Memory B cell (primary cell): ENCODE results near the gene JDP2.
A peak's percentile ranks its signal among the peaks of the same experiment; 100 is the strongest.
"Not testable (repeated sequence)": the region's sequence is repeated elsewhere in the genome, so short reads cannot be mapped to it uniquely, and the experiment has no call there.

Experiments
- ATAC-seq: fragments of 150-1000 bp; cut with Tn5 transposase; 2 replicates; pipeline ENCODE4 v1.10.0; 2021; ENCODE audit warnings: low read depth, mild to moderate bottlenecking, moderate library complexity
- DNase-seq, 2 donors: peaks; one replicate each; pipeline ENCODE4 v3.0.0; 2022; ENCODE audit warnings: low spot score in 2 of 2
- H3K27ac Mint-ChIP-seq: one replicate; pipeline ENCODE4 v1.8.0; 2022; ENCODE audit warnings: mild to moderate bottlenecking, moderate library complexity, mixed read lengths
- H3K27me3 Mint-ChIP-seq: one replicate; pipeline ENCODE4 v1.8.0; 2022; ENCODE audit warnings: mixed read lengths
- H3K36me3 Mint-ChIP-seq: one replicate; pipeline ENCODE4 v1.8.0; 2022; ENCODE audit warnings: mild to moderate bottlenecking, mixed read lengths
- H3K4me1 Mint-ChIP-seq: one replicate; pipeline ENCODE4 v1.8.0; 2022; ENCODE audit warnings: mixed read lengths
- H3K4me3 Mint-ChIP-seq: one replicate; pipeline ENCODE4 v1.8.0; 2022; ENCODE audit warnings: mild to moderate bottlenecking, moderate library complexity, mixed read lengths
- H3K9me3 Mint-ChIP-seq: one replicate; pipeline ENCODE4 v1.8.0; 2022; ENCODE audit warnings: mixed read lengths

The JDP2 gene

GRCh38 chr14:75460394-75460793 is 32.6 kb downstream of the JDP2 start:
- no peak overlapping the region for H3K4me3 Mint-ChIP-seq
- no peaks in the 10 kb centered on the region for H3K9me3 Mint-ChIP-seq
- H3K27me3 Mint-ChIP-seq = no peaks in the 10 kb centered on the region
- DNase-seq (no peak), ATAC-seq (no peak)
- peaks cover 16% of the 10 kb centered on the region for H3K36me3 Mint-ChIP-seq
- peaks cover 17% of the 10 kb centered on the region for H3K4me1 Mint-ChIP-seq
- no peak overlapping the region for H3K27ac Mint-ChIP-seq

DNA sequence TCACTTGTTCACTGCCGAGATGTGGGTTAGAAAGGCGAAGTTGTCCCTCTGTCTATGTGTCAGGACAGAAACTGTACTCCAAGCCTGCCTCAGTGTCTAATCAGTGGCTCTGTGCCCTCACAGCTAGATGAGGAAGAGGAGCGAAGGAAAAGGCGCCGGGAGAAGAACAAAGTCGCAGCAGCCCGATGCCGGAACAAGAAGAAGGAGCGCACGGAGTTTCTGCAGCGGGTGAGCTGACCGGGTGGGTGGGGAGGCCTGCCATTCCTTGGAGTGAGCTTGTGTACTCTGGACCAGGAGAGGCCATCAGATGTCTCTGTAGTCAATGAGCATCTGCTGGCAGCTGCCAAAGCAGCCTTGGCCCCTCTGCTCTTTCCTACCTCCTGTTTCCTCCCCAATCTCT is 33.5 kb downstream of the JDP2 start:
- no peak overlapping the region for H3K27ac Mint-ChIP-seq
- no peak for DNase-seq
- H3K27me3 Mint-ChIP-seq = no peaks in the 10 kb centered on the region
- no peak overlapping the region for H3K4me3 Mint-ChIP-seq
- H3K9me3 Mint-ChIP-seq = no peaks in the 10 kb centered on the region
- no peak for ATAC-seq
- peaks cover 14% of the 10 kb centered on the region for H3K4me1 Mint-ChIP-seq
- peaks cover 14% of the 10 kb centered on the region for H3K36me3 Mint-ChIP-seq

GRCh38 chr14:75461755-75462349 is 34.0 kb downstream of the JDP2 start:
- no peak for DNase-seq
- H3K27me3 Mint-ChIP-seq = no peaks in the 10 kb centered on the region
- no peak overlapping the region for H3K4me3 Mint-ChIP-seq
- peaks cover 14% of the 10 kb centered on the region for H3K4me1 Mint-ChIP-seq
- peaks cover 14% of the 10 kb centered on the region for H3K36me3 Mint-ChIP-seq
- H3K9me3 Mint-ChIP-seq = no peaks in the 10 kb centered on the region
- ATAC-seq = no peak
- no peak overlapping the region for H3K27ac Mint-ChIP-seq

- no peak for DNase-seq
- H3K36me3 Mint-ChIP-seq = peaks cover 21% of the 10 kb centered on the region
- no peaks in the 10 kb centered on the region for H3K9me3 Mint-ChIP-seq
- H3K4me1 Mint-ChIP-seq = peaks cover 7% of the 10 kb centered on the region
- no peaks in the 10 kb centered on the region for H3K27me3 Mint-ChIP-seq
- no peak for ATAC-seq
- no peak overlapping the region for H3K4me3 Mint-ChIP-seq
- no peak overlapping the region for H3K27ac Mint-ChIP-seq
Measured at GRCh38 chr14:75464626-75465025, 36.8 kb downstream of the JDP2 start.

DNA sequence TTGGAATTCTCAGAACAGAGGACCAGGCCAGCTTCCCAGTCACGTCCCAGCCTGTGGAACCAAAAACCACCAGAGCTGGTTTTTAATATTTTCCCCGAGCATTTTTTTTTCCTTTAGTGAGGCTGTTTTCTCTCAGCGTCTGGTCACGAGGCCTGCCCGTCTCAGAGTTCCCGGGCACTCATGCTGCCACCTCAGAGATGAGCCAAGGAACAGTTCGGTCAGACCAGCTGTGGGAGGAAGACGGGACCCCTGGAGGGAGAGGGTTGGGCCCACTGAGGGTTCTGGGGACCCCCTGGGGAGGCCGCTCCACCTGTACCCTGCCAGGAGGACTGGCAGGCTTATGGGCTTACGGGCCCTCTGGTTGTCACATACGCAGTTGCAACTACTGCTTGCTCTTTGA is 39.9 kb downstream of the JDP2 start:
- DNase-seq (no peak), ATAC-seq (no peak)
- Mint-ChIP-seq H3K36me3 (peaks cover 21% of the 10 kb centered on the region), H3K4me3 (no peak overlapping the region), H3K27me3 (no peaks in the 10 kb centered on the region), H3K4me1 (peaks cover 17% of the 10 kb centered on the region), H3K9me3 (no peaks in the 10 kb centered on the region), H3K27ac (no peak overlapping the region)

GRCh38 chr14:75469164-75469563 is 41.3 kb downstream of the JDP2 start:
- Mint-ChIP-seq H3K36me3 (peaks cover 18% of the 10 kb centered on the region), H3K4me1 (peaks cover 18% of the 10 kb centered on the region), H3K27ac (peak overlapping the region; percentile 80), H3K27me3 (no peaks in the 10 kb centered on the region), H3K9me3 (no peaks in the 10 kb centered on the region), H3K4me3 (no peak overlapping the region)
- no peak for ATAC-seq
- DNase-seq = no peak

DNA sequence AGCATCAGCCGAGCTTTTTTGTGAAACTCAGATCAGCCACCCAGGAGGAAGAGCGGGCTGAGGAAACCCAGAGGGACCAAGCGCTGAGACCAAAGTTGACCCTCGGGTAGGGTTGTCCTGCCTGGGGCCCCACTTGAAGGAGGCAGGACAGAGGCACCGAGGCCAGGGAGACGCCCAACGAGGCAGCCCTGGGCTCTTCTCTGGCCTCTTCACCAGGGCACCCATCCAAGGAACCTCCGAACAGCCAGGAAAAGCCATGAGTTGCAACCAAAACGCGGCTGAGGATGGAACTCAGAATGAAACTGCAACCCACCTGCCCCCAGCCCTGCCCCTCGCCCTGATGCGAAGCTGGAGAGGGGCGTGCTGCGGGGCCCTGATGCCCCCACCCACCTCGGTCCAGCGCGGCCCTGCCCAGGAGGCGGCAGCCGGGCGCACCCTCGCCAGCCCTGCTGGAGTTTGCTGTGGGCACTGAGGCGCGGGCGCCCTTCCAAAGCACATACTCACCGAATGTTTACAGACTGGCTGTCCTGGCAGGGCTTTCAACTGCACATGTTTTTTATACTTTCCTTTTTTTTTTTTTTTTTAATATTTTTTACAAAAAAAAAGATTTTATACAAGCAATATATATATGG is 41.9 kb downstream of the JDP2 start:
- DNase-seq (no peak), ATAC-seq (no peak)
- no peak overlapping the region for H3K4me3 Mint-ChIP-seq
- peaks cover 18% of the 10 kb centered on the region for H3K4me1 Mint-ChIP-seq
- no peaks in the 10 kb centered on the region for H3K9me3 Mint-ChIP-seq
- H3K27me3 Mint-ChIP-seq = no peaks in the 10 kb centered on the region
- no peak overlapping the region for H3K27ac Mint-ChIP-seq
- H3K36me3 Mint-ChIP-seq = peaks cover 18% of the 10 kb centered on the region

- peak; percentile 89 for ATAC-seq
- Mint-ChIP-seq H3K27ac (peak overlapping the region; percentile 91), H3K27me3 (no peaks in the 10 kb centered on the region), H3K4me1 (peaks cover 18% of the 10 kb centered on the region), H3K4me3 (peak overlapping the region; percentile 33), H3K36me3 (peaks cover 18% of the 10 kb centered on the region), H3K9me3 (no peaks in the 10 kb centered on the region)
- peak in 1 of 2 donors; percentile 8 for DNase-seq
Measured at GRCh38 chr14:75470238-75470797, 42.5 kb downstream of the JDP2 start.

GRCh38 chr14:75471059-75471458 is 43.2 kb downstream of the JDP2 start:
- DNase-seq (no peak), ATAC-seq (no peak)
- Mint-ChIP-seq H3K4me3 (no peak overlapping the region), H3K27ac (peak overlapping the region; percentile 91), H3K27me3 (no peaks in the 10 kb centered on the region), H3K4me1 (peaks cover 18% of the 10 kb centered on the region), H3K9me3 (no peaks in the 10 kb centered on the region), H3K36me3 (peaks cover 18% of the 10 kb centered on the region)

DNA sequence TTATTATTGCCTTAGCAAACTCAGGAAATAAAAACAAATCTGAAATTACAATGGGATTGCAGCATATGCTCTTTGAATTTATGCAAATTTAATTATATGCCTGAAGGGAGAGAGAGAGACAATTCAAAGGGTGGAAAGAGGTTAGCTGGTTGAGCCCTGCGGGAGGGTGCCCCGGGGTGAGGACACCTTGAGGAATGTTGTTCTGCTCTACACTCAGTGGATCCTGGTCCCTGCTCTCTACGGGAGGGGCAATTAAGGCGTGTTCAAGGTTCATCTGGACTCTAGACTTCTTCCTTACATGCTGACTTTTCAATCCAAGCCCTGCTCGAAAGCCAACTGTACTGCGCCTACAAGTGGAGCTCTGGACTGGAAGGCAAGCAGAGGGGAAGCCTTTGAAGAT is 46.3 kb downstream of the JDP2 start:
- DNase-seq, H3K9me3 Mint-ChIP-seq: not testable (repeated sequence)
- peaks cover 13% of the 10 kb centered on the region for H3K36me3 Mint-ChIP-seq

DNA sequence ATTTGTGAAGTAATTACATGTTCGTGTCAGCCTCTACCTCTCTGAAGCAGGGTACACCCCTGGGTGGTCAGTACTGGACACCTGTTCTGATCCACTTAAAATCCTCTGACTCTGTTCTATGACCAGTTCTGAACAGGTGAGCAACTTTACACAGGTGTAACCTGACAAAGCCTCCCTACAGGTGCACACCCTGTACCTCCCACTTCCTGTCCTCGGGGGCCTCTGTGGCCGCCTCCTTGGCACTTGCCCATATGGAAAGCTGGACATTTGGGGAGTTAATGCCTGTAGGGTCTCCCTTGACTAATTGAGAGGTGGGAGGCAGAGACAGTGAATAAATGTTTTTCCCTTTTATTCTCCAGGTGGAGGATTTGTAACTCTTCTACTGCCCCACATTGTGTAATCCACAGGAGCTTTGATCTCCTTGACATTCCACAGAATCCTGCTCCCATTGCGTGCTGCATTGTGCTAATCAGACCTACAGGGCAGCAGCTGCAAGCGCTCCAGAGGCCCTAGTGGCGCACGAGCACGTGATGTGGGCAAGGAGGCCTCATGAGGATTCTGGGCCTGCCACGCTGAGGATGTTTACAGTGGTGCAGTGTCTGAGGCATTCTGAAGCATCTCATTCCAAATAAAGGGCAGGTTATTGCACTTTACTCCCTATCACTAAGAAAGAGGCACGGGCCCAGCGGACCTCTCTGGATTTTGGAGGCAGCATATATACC is 48.6 kb downstream of the JDP2 start:
- no peak overlapping the region for H3K27ac Mint-ChIP-seq
- H3K4me3 Mint-ChIP-seq = no peak overlapping the region
- ATAC-seq (peak; percentile 90), DNase-seq (no peak)
- peaks cover 1% of the 10 kb centered on the region for H3K27me3 Mint-ChIP-seq
- peaks cover 17% of the 10 kb centered on the region for H3K4me1 Mint-ChIP-seq
- no peaks in the 10 kb centered on the region for H3K9me3 Mint-ChIP-seq
- peaks cover 4% of the 10 kb centered on the region for H3K36me3 Mint-ChIP-seq

More for the DNA sequence above, 46.3 kb downstream of the JDP2 start:
- not testable (repeated sequence) for H3K27me3 Mint-ChIP-seq, H3K27ac Mint-ChIP-seq, ATAC-seq, H3K4me3 Mint-ChIP-seq
- peaks cover 20% of the 10 kb centered on the region for H3K4me1 Mint-ChIP-seq

DNA sequence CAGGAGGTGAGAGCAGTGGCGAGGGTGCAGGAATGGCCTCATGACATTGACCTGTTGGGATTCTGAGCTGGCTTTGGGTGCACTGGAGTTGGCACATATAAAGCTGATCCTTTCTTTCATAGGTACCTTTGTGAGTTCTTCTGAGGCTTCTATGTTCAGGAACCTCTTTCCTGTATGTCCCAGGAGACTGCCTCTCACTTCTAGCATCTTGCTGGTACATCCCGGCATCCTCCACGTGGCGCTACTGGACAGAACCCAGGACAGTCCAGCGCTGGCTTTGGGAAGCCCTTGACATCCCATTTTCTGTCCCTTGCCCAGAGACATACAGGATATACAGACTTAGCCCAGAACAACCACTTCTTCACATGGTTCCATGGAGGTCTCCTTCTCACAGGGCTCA is 50.1 kb downstream of the JDP2 start:
- DNase-seq = no peak
- H3K36me3 Mint-ChIP-seq = peaks cover under 1% of the 10 kb centered on the region
- H3K4me1 Mint-ChIP-seq = peaks cover 15% of the 10 kb centered on the region
- no peak for ATAC-seq
- no peak overlapping the region for H3K27ac Mint-ChIP-seq
- no peak overlapping the region for H3K4me3 Mint-ChIP-seq
- peaks cover 2% of the 10 kb centered on the region for H3K27me3 Mint-ChIP-seq
- H3K9me3 Mint-ChIP-seq = no peaks in the 10 kb centered on the region

- DNase-seq (no peak), ATAC-seq (peak; percentile 80)
- Mint-ChIP-seq H3K27me3 (peaks cover 2% of the 10 kb centered on the region), H3K36me3 (no peaks in the 10 kb centered on the region), H3K27ac (peak overlapping the region; percentile 9), H3K4me3 (peak overlapping the region; percentile 4), H3K9me3 (no peaks in the 10 kb centered on the region), H3K4me1 (peaks cover 12% of the 10 kb centered on the region)
Measured at GRCh38 chr14:75479770-75480600, 52.2 kb downstream of the JDP2 start.

GRCh38 chr14:75482366-75482765 is 54.5 kb downstream of the JDP2 start:
- no peak for DNase-seq
- H3K36me3 Mint-ChIP-seq = no peaks in the 10 kb centered on the region
- peaks cover 17% of the 10 kb centered on the region for H3K4me1 Mint-ChIP-seq
- no peak overlapping the region for H3K4me3 Mint-ChIP-seq
- peaks cover 14% of the 10 kb centered on the region for H3K27me3 Mint-ChIP-seq
- H3K27ac Mint-ChIP-seq = no peak overlapping the region
- H3K9me3 Mint-ChIP-seq = no peaks in the 10 kb centered on the region
- ATAC-seq = no peak
